IMR-90 (cell line): ENCODE results near the gene DAPK1. TPM values are rescaled to one million over a fixed set of nuclear protein-coding genes. Genes with fewer than 3 reads are reported as not detected.

Experiments
- ATAC-seq: fragments of 200-7000 bp; cut with Tn5 transposase; 2 replicates; pipeline ENCODE4 v1.9.1; 2020; ENCODE audit warnings: low read depth, mild to moderate bottlenecking, moderate library complexity
- BruUV-seq: library from RNA; stranded (reverse); fragments of 400-500 nt; replicated peaks from 2 replicates; lab custom pipeline; 2021; lab: Mats Ljungman, UMichigan
- CTCF ChIA-PET: fragments of 300-600 bp; formaldehyde crosslinking; extraction: SDS; loops from one replicate; lab custom pipeline; 2021; ENCODE audit warnings: antibody characterized with exemption; lab: Yijun Ruan, JAX
- POLR2A ChIA-PET: fragments of 300-600 bp; sonication (Branson Sonifier 250); formaldehyde crosslinking; loops from one replicate; lab custom pipeline; 2022; ENCODE audit warnings: antibody characterized with exemption; ENCODE audit not compliant: unreplicated experiment; lab: Charles Lee
- DNase-seq: peaks from one replicate; pipeline ENCODE4 v3.0.0; 2013
- H2AFZ ChIP-seq: replicated peaks from 2 replicates; pipeline ENCODE3; 2013; ENCODE audit warnings: low read length, mild to moderate bottlenecking; ENCODE audit not compliant: poor library complexity
- H2AK5ac ChIP-seq: 2 replicates; pipeline ENCODE4 v1.6.1; 2013; ENCODE audit warnings: low read depth, low read length, inconsistent platforms
- H2AK9ac ChIP-seq: replicated peaks from 2 replicates; pipeline ENCODE3; 2013; ENCODE audit warnings: mild to moderate bottlenecking, low read depth, low read length, moderate library complexity; ENCODE audit not compliant: poor library complexity
- H2BK120ac ChIP-seq: 2 replicates; pipeline ENCODE4 v1.6.1; 2013; ENCODE audit warnings: low read depth, low read length, inconsistent platforms
- H2BK15ac ChIP-seq: 3 replicates; pipeline ENCODE4 v1.6.1; 2013; ENCODE audit warnings: low read depth, low read length, inconsistent platforms
- H2BK20ac ChIP-seq: 2 replicates; pipeline ENCODE4 v1.6.1; 2013; ENCODE audit warnings: low read depth, mild to moderate bottlenecking, inconsistent platforms, low read length, moderate library complexity
- H2BK5ac ChIP-seq: 2 replicates; pipeline ENCODE4 v1.6.1; 2013; ENCODE audit warnings: mild to moderate bottlenecking, low read depth, low read length, inconsistent platforms; ENCODE audit not compliant: poor library complexity, severe bottlenecking
- H3K14ac ChIP-seq: replicated peaks from 2 replicates; pipeline ENCODE4 v1.6.1; 2013; ENCODE audit warnings: low read depth, low read length, inconsistent platforms
- H3K18ac ChIP-seq: 2 replicates; pipeline ENCODE4 v1.6.1; 2013; ENCODE audit warnings: low read depth, low read length, control low read depth
- H3K23ac ChIP-seq: 2 replicates; pipeline ENCODE4 v1.6.1; 2013; ENCODE audit warnings: low read depth, low read length, inconsistent platforms
- H3K27ac ChIP-seq: 2 replicates; pipeline ENCODE4 v1.5.1; 2013; ENCODE audit warnings: mild to moderate bottlenecking, control low read depth, low read length; ENCODE audit not compliant: insufficient read depth
- H3K27me3 ChIP-seq: 2 replicates; pipeline ENCODE4 v1.6.1; 2013; ENCODE audit warnings: low read length; ENCODE audit not compliant: control insufficient read depth, insufficient read depth
- H3K36me3 ChIP-seq: 2 replicates; pipeline ENCODE4 v1.6.1; 2013; ENCODE audit warnings: low read length, mixed read lengths; ENCODE audit not compliant: control insufficient read depth, insufficient read depth
- H3K4ac ChIP-seq: 2 replicates; pipeline ENCODE4 v1.6.1; 2013; ENCODE audit warnings: low read depth, low read length, inconsistent platforms
- H3K4me1 ChIP-seq: 2 replicates; pipeline ENCODE4 v1.6.1; 2013; ENCODE audit warnings: low read length, mixed read lengths; ENCODE audit not compliant: control insufficient read depth, insufficient read depth
- H3K4me2 ChIP-seq: 2 replicates; pipeline ENCODE4 v1.6.1; 2013; ENCODE audit warnings: low read depth, mild to moderate bottlenecking, control low read depth, low read length, moderate library complexity
- H3K4me3 ChIP-seq: 2 replicates; pipeline ENCODE4 v1.5.1; 2013; ENCODE audit warnings: low read depth, mild to moderate bottlenecking, control low read depth, low read length, moderate library complexity; ENCODE audit not compliant: insufficient read depth
- H3K56ac ChIP-seq: 2 replicates; pipeline ENCODE4 v1.6.1; 2013; ENCODE audit warnings: low read length, inconsistent platforms; ENCODE audit not compliant: insufficient read depth; ENCODE audit errors: extremely low read depth
- H3K79me1 ChIP-seq, 2 experiments: 2 replicates each; pipeline ENCODE4 v1.6.1; 2013; ENCODE audit warnings: low read length in 2 of 2, inconsistent platforms in 1 of 2, low read depth in 1 of 2
- H3K9ac ChIP-seq: 2 replicates; pipeline ENCODE4 v1.6.1; 2013; ENCODE audit warnings: low read depth, low read length, control low read depth
- H3K9me1 ChIP-seq: 2 replicates; pipeline ENCODE4 v1.6.1; 2013; ENCODE audit warnings: low read length, inconsistent platforms; ENCODE audit not compliant: insufficient read depth
- H3K9me3 ChIP-seq: 2 replicates; pipeline ENCODE4 v1.6.1; 2013; ENCODE audit warnings: low read length; ENCODE audit not compliant: control insufficient read depth, insufficient read depth
- H4K20me1 ChIP-seq: 2 replicates; pipeline ENCODE4 v1.6.1; 2013; ENCODE audit warnings: low read length, inconsistent platforms; ENCODE audit not compliant: insufficient read depth
- H4K5ac ChIP-seq: 2 replicates; pipeline ENCODE4 v1.6.1; 2013; ENCODE audit warnings: mild to moderate bottlenecking, low read depth, low read length, control low read depth
- H4K8ac ChIP-seq, 2 experiments: 2 replicates each; pipeline ENCODE4 v1.6.1; 2013; ENCODE audit warnings: low read depth in 2 of 2, low read length in 2 of 2, control low read depth in 1 of 2, inconsistent platforms in 1 of 2
- H4K91ac ChIP-seq: 2 replicates; pipeline ENCODE4 v1.6.1; 2013; ENCODE audit warnings: low read depth, low read length, inconsistent platforms; ENCODE audit not compliant: insufficient read depth
- BHLHE40 ChIP-seq: fragments of 150-350 bp; IDR thresholded peaks from 2 replicates; pipeline ENCODE4 v1.6.1; 2016; ENCODE audit warnings: mild to moderate bottlenecking, low read depth, low read length
- CEBPB ChIP-seq: IDR thresholded peaks from 2 replicates; pipeline ENCODE4 v1.6.1; 2012; ENCODE audit warnings: low read depth, low read length, improper control_type of control experiment
- CHD1 ChIP-seq: IDR thresholded peaks from 2 replicates; pipeline ENCODE4 v1.6.1; 2012; ENCODE audit warnings: low read depth, low read length, improper control_type of control experiment
- ELK1 ChIP-seq: fragments of 150-350 bp; IDR thresholded peaks from 2 replicates; pipeline ENCODE4 v1.6.1; 2016; ENCODE audit warnings: low read depth, mild to moderate bottlenecking, low read length, moderate library complexity, borderline replicate concordance
- FOS ChIP-seq: fragments of 150-350 bp; IDR thresholded peaks from 2 replicates; pipeline ENCODE4 v1.6.1; 2016; ENCODE audit warnings: low read depth, low read length
- MAFK ChIP-seq: IDR thresholded peaks from 2 replicates; pipeline ENCODE4 v1.6.1; 2012; ENCODE audit warnings: low read depth, low read length, improper control_type of control experiment
- MXI1 ChIP-seq: IDR thresholded peaks from 2 replicates; pipeline ENCODE4 v1.6.1; 2012; ENCODE audit warnings: low read depth, mild to moderate bottlenecking, low read length, moderate library complexity, borderline replicate concordance
- NFE2L2 ChIP-seq: fragments of 150-350 bp; IDR thresholded peaks from 2 replicates; pipeline ENCODE4 v1.6.1; 2016; ENCODE audit warnings: low read depth, mild to moderate bottlenecking, low read length
- POLR2A ChIP-seq: IDR thresholded peaks from 2 replicates; pipeline ENCODE4 v1.6.1; 2012; ENCODE audit warnings: mild to moderate bottlenecking, low read depth, low read length
- RAD21 ChIP-seq: IDR thresholded peaks from 2 replicates; pipeline ENCODE4 v1.6.1; 2012; ENCODE audit warnings: low read length, improper control_type of control experiment
- RCOR1 ChIP-seq: IDR thresholded peaks from 2 replicates; pipeline ENCODE4 v1.6.1; 2012; ENCODE audit warnings: mild to moderate bottlenecking, low read length, improper control_type of control experiment; ENCODE audit not compliant: insufficient replicate concordance
- RFX5 ChIP-seq: IDR thresholded peaks from 2 replicates; pipeline ENCODE4 v1.8.0; 2012; ENCODE audit warnings: low read depth, mild to moderate bottlenecking, low read length, moderate library complexity
- SMC3 ChIP-seq: fragments of 150-350 bp; IDR thresholded peaks from 2 replicates; pipeline ENCODE4 v1.6.1; 2016; ENCODE audit warnings: low read depth, mild to moderate bottlenecking, antibody characterized with exemption, low read length, moderate library complexity
- WGBS, 2 experiments: methylation state at CpG; one replicate each; pipeline versions ENCODE4 v1.1.5 to v1.1.7; 2013; ENCODE audit warnings: missing lambda C conversion rate in 2 of 2; ENCODE audit not compliant: insufficient read length in 1 of 2; ENCODE audit errors: extremely low coverage in 2 of 2; 5-methylcytosine and 5-hydroxymethylcytosine counted together
- dilution Hi-C: fragments of 300-500 bp; cut with HindIII; formaldehyde crosslinking; loops from one replicate; pipeline ENCODE4 v1.14.3; 2018; ENCODE audit warnings: low sequenced_read_pairs; ENCODE audit not compliant: unreplicated experiment
- in situ Hi-C: fragments of 300-500 bp; cut with MboI; formaldehyde crosslinking; loops from 3 replicates; pipeline ENCODE4 v1.14.3; 2019; ENCODE audit warnings: low sequenced_read_pairs, inconsistent platforms, mixed read lengths
- intact Hi-C: fragments of 100-400 bp; cut with micrococcal nuclease; formaldehyde crosslinking; loops from 2 replicates; pipeline ENCODE4 v1.10.0; 2022
- polyA plus RNA-seq, 3 experiments: library from polyadenylated mRNA; depleted of rRNA; stranded (reverse); fragments of >200 nt; gene quantifications; 2 replicates each; pipeline ENCODE4 v1.2.3, GENCODE V29; 2012; ENCODE audit warnings: low replicate concordance in 1 of 3
- total RNA-seq: library from RNA; depleted of rRNA; stranded (reverse); fragments of >200 nt; gene quantifications from 2 replicates; pipeline ENCODE4 v1.2.3, GENCODE V29; 2012
- TF ChIP-seq, protein P1 (sequence below): conservative IDR thresholded peaks from 2 replicates; pipeline ENCODE4 v1.5.1; 2012; ENCODE audit warnings: mild to moderate bottlenecking, low read depth, low read length, improper control_type of control experiment

The DAPK1 gene
- total and polyA plus RNA-seq, 2 of the 4 experiments (the other 2 are of a cell fraction): under 0.01 to 0.03 TPM

DNA sequence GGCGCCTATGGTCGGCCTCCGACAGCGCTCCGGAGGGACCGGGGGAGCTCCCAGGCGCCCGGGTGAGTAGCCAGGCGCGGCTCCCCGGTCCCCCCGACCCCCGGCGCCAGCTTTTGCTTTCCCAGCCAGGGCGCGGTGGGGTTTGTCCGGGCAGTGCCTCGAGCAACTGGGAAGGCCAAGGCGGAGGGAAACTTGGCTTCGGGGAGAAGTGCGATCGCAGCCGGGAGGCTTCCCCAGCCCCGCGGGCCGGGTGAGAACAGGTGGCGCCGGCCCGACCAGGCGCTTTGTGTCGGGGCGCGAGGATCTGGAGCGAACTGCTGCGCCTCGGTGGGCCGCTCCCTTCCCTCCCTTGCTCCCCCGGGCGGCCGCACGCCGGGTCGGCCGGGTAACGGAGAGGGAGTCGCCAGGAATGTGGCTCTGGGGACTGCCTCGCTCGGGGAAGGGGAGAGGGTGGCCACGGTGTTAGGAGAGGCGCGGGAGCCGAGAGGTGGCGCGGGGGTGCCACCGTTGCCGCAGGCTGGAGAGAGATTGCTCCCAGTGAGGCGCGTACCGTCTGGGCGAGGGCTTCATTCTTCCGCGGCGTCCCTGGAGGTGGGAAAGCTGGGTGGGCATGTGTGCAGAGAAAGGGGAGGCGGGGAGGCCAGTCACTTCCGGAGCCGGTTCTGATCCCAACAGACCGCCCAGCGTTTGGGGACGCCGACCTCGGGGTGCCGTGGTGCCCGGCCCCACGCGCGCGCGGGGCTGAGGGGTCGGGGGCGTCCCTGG, 561 bp downstream of the DAPK1 start (continued):
- TF ChIP-seq CEBPB: no peak

DNA sequence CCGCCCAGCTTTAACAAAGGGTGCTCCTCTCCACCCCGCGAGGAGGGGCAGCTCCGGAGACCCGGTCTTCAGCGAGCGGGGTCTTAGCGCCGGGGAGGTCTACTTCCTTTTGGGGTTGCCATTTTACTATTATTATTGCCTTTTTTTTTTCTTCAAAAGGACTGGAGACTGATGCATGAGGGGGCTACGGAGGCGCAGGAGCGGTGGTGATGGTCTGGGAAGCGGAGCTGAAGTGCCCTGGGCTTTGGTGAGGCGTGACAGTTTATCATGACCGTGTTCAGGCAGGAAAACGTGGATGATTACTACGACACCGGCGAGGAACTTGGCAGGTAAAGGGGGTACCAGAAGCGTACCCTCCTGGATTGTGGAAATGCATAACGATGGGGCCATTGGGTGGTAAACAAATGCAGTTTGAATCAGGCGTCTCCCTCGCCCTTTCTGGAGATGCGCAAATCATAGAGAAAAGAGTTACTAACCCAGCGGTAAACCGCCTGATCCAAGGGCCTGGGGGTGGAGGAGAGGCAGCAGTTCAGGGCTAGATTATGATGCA, 1.2 kb downstream of the DAPK1 start:
- H3K4me3 ChIP-seq: no peak overlapping the region; the same call in 1 of the 2 replicates
- no peak for TF ChIP-seq MAFK
- no peak for TF ChIP-seq MXI1
- no peak for TF ChIP-seq CEBPB
- TF ChIP-seq ELK1: no peak
- TF ChIP-seq NFE2L2: no peak
- TF ChIP-seq, protein P1, sequence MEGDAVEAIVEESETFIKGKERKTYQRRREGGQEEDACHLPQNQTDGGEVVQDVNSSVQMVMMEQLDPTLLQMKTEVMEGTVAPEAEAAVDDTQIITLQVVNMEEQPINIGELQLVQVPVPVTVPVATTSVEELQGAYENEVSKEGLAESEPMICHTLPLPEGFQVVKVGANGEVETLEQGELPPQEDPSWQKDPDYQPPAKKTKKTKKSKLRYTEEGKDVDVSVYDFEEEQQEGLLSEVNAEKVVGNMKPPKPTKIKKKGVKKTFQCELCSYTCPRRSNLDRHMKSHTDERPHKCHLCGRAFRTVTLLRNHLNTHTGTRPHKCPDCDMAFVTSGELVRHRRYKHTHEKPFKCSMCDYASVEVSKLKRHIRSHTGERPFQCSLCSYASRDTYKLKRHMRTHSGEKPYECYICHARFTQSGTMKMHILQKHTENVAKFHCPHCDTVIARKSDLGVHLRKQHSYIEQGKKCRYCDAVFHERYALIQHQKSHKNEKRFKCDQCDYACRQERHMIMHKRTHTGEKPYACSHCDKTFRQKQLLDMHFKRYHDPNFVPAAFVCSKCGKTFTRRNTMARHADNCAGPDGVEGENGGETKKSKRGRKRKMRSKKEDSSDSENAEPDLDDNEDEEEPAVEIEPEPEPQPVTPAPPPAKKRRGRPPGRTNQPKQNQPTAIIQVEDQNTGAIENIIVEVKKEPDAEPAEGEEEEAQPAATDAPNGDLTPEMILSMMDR: no peak
- no peak for TF ChIP-seq RCOR1
- no peak for TF ChIP-seq FOS
- TF ChIP-seq POLR2A: no peak
- no peak for TF ChIP-seq BHLHE40
- TF ChIP-seq SMC3: no peak
- TF ChIP-seq RAD21: no peak
- no peak for TF ChIP-seq RFX5
- TF ChIP-seq CHD1: no peak

More for the DNA sequence above, 1.2 kb downstream of the DAPK1 start:
- dilution Hi-C loops (no loop called here), intact Hi-C loops (no loop called here), in situ Hi-C loops (no loop called here)
- Histone ChIP-seq H3K4me1 (no peaks in the 10 kb centered on the region), H3K27me3 (peaks cover 28% of the 10 kb centered on the region), H3K9me3 (no peaks in the 10 kb centered on the region), H4K8ac (no peak overlapping the region), H3K79me1 (no peaks in the 10 kb centered on the region), H3K4me2 (no peak overlapping the region; the same call in 1 of the 2 replicates), H3K18ac (no peak overlapping the region), H4K91ac (no peak overlapping the region), H3K23ac (no peak overlapping the region), H2BK15ac (no peak overlapping the region), H2BK5ac (no peak overlapping the region), H2AK9ac (no peak overlapping the region), H3K9ac (no peak overlapping the region), H2AK5ac (no peak overlapping the region), H2BK20ac (no peak overlapping the region), H4K5ac (no peak overlapping the region), H3K36me3 (no peaks in the 10 kb centered on the region), H4K20me1 (no peaks in the 10 kb centered on the region), H2BK120ac (no peak overlapping the region), H3K4ac (no peak overlapping the region), H3K14ac (no peak overlapping the region), H3K56ac (no peak overlapping the region), H2AFZ (peak overlapping the region; percentile 61), H3K9me1 (no peaks in the 10 kb centered on the region), H3K27ac (no peak overlapping the region)
- ChIA-PET POLR2A (no interaction called here), CTCF (no interaction called here)
- DNase-seq: no peak
- no TSS peak for BruUV-seq
- WGBS, 2 experiments: 15% methylated on average over 12 of the region's 26 CpGs; no CpG with 5 or more reads in 1 of the 2 experiments
- ATAC-seq: no peak
